CD4-positive, alpha-beta memory T cell (primary cell): ENCODE results near the gene CUEDC1. TPM values are rescaled to one million over a fixed set of nuclear protein-coding genes. Genes with fewer than 3 reads are reported as not detected.
A peak's percentile ranks its signal among the peaks of the same experiment; 100 is the strongest.

Experiments used
- CTCF ChIA-PET: fragments of 350-600 bp; sonication (Branson Sonifier 250); formaldehyde crosslinking; loops from one replicate; lab custom pipeline; 2021; ENCODE audit warnings: inconsistent platforms; ENCODE audit not compliant: partially characterized antibody; lab: Charles Lee
- POLR2A ChIA-PET: fragments of 350-600 bp; sonication (Branson Sonifier 250); formaldehyde crosslinking; loops from one replicate; lab custom pipeline; 2021; ENCODE audit not compliant: partially characterized antibody; lab: Charles Lee
- DNase-seq, 5 donors: peaks; one replicate each; pipeline versions ENCODE4 v3.0.0 to v3.0.0-alpha.2; 2020 to 2022; ENCODE audit warnings: mixed read lengths in 1 of 5
- H3K27ac ChIP-seq: one replicate; pipeline ENCODE4 v1.7.0; 2013; ENCODE audit warnings: low read depth, low read length
- H3K27me3 ChIP-seq: 2 replicates; pipeline ENCODE4 v1.7.0; 2013; ENCODE audit warnings: mild to moderate bottlenecking, low read length, moderate library complexity; ENCODE audit not compliant: insufficient read depth
- H3K36me3 ChIP-seq: 2 replicates; pipeline ENCODE4 v1.7.0; 2013; ENCODE audit warnings: mild to moderate bottlenecking, low read length, moderate library complexity; ENCODE audit not compliant: insufficient read depth
- H3K4me1 ChIP-seq: 2 replicates; pipeline ENCODE4 v1.7.0; 2013; ENCODE audit warnings: mild to moderate bottlenecking, low read length, moderate library complexity; ENCODE audit not compliant: insufficient read depth
- H3K4me3 ChIP-seq, 2 donors: one replicate each; pipeline ENCODE4 v1.7.0; 2013; ENCODE audit warnings: low read length in 2 of 2, mild to moderate bottlenecking in 1 of 2
- H3K9me3 ChIP-seq, 2 donors: one replicate each; pipeline ENCODE4 v1.7.0; 2013; ENCODE audit warnings: low read length in 2 of 2, control low read depth in 1 of 2; ENCODE audit not compliant: control insufficient read depth in 1 of 2
- H3K27ac Mint-ChIP-seq, 7 donors: one replicate each; pipeline ENCODE4 v1.8.0; 2020 to 2021; ENCODE audit warnings: mixed read lengths in 7 of 7, mild to moderate bottlenecking in 6 of 7, inconsistent platforms in 3 of 7, moderate library complexity in 3 of 7
- H3K27me3 Mint-ChIP-seq, 2 donors: one replicate each; pipeline ENCODE4 v1.8.0; 2020 to 2021; ENCODE audit warnings: mixed read lengths in 2 of 2
- H3K36me3 Mint-ChIP-seq, 2 donors: one replicate each; pipeline ENCODE4 v1.8.0; 2020 to 2021; ENCODE audit warnings: mixed read lengths in 2 of 2, inconsistent platforms in 1 of 2, mild to moderate bottlenecking in 1 of 2
- H3K4me1 Mint-ChIP-seq, 4 donors: one replicate each; pipeline ENCODE4 v1.8.0; 2020 to 2021; ENCODE audit warnings: mixed read lengths in 4 of 4, mild to moderate bottlenecking in 1 of 4
- H3K4me3 Mint-ChIP-seq, 8 donors: one replicate each; pipeline ENCODE4 v1.8.0; 2020 to 2021; ENCODE audit warnings: mixed read lengths in 8 of 8, mild to moderate bottlenecking in 7 of 8, moderate library complexity in 6 of 8, inconsistent platforms in 3 of 8
- H3K9me3 Mint-ChIP-seq, 8 donors: one replicate each; pipeline ENCODE4 v1.8.0; 2020 to 2021; ENCODE audit warnings: mixed read lengths in 8 of 8, mild to moderate bottlenecking in 5 of 8, inconsistent platforms in 3 of 8, moderate library complexity in 1 of 8
- intact Hi-C: fragments of 100-400 bp; cut with micrococcal nuclease; formaldehyde crosslinking; loops from one replicate; pipeline ENCODE4 v1.15.1; 2023
- polyA plus RNA-seq, 2 donors: library from polyadenylated mRNA; unstranded; fragments of 300-500 nt; fragmentation: Illumina TruSeq; gene quantifications; one replicate each; pipeline ENCODE4 v1.2.3, GENCODE V29; 2021
- total RNA-seq, 2 experiments: library from RNA; stranded (reverse); gene quantifications; one replicate each; pipeline ENCODE4 v1.2.3, GENCODE V29; 2021

CUEDC1 gene
- total and polyA plus RNA-seq, 4 experiments from 2014 or later = 0.61 to 0.90 TPM; not detected in 2

DNA sequence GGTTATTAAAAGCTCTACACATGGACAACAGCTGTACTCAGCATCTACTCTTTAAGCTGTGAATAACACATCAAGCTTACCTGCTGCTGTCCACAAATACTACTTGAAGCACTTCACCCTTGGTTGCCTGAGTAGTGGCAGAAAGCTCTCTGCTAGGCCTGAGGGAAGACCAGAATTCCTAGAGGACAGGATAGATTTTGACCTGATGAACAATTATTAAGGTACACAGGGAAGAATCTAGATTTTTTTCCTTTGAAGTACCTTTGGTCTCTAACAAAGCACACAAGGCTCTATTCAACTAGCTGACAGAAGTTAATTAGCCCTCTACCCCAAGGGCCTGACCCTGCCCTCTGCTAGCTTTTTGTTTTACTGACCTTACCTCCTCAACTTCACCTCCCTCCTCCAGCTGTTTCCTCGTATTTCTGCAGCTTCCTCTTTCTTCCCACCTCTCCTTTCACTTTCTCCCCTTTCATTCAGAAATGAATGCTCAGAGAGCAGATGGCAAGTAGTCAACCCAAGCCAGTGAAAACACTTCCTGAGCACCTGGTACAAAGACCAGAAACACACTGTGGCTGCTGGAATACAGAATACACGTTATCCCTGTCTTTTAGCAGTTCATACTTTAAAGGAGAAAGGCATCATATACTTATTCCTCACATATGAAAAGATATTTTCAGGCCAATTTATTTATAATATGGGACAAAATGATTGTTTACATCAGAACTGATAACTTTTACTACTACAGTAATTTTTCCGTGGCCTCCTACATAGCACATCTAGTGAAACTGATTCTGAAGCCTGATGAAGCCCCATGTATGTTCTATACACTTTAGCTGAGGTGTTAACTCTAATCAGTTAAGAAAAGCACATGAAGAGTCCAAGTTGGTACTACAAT, 38.5 kb upstream of the CUEDC1 start:
- DNase-seq = no peak
- peaks cover 36% of the 10 kb centered on the region for H3K4me1 ChIP-seq
- POLR2A ChIA-PET = interaction anchor here (0.6 to 7.1 kb wide), 8 partner anchors 8 to 159 kb away, joined by 3 to 65 read pairs (median 4); partner anchors contain the start of gene SRSF1
- Mint-ChIP-seq H3K27ac (peak overlapping the region; percentile 2 to 67 (median 48)), H3K36me3 (peaks cover 0 to 7% of the 10 kb centered on the region in 2 donors), H3K27me3 (no peaks in the 10 kb centered on the region), H3K4me3 (peak overlapping the region in 2 of 8 donors; percentile 8 to 60), H3K9me3 (no peaks in the 10 kb centered on the region), H3K4me1 (peaks cover 26 to 51% (median 39%) of the 10 kb centered on the region in 4 donors)
- H3K27ac ChIP-seq = no peak overlapping the region
- no peaks in the 10 kb centered on the region for H3K9me3 ChIP-seq
- no peaks in the 10 kb centered on the region for H3K36me3 ChIP-seq
- CTCF ChIA-PET = interaction anchor here (0.7 to 10.9 kb wide), 8 partner anchors 8 to 135 kb away, joined by 3 to 202 read pairs (median 4); partner anchors contain the start of gene SRSF1
- intact Hi-C loops = no loop called here
- no peaks in the 10 kb centered on the region for H3K27me3 ChIP-seq
- no peak overlapping the region for H3K4me3 ChIP-seq

DNA sequence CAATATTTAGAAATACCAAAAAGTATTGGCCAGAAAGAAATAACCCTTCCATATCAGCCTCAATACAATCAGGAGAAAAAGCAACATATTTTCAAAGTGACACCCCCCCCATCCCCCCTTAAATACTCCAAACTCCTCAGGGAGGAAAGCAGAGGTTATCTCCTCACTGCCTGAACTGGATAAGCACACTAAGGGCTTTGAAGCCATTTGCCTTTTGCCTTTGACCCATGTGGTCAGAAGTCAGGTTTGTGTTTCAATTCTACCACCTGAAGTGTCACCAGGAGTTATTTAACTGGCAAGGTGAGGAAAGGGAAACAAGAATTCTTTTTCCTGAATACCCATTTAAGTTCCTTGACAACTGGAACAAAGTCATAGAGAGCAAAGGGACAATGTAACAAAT, 36.3 kb upstream of the CUEDC1 start:
- POLR2A ChIA-PET = interaction anchor here (1.2 to 7.0 kb wide), 2 partner anchors 15 to 141 kb away, joined by 3 to 85 read pairs; partner anchors contain the start of genes MRPS23 and SRSF1
- Mint-ChIP-seq H3K9me3 (no peaks in the 10 kb centered on the region), H3K4me1 (peaks cover 31 to 59% (median 45%) of the 10 kb centered on the region in 4 donors), H3K27me3 (no peaks in the 10 kb centered on the region), H3K36me3 (peaks cover 0 to 14% of the 10 kb centered on the region in 2 donors), H3K27ac (peak overlapping the region in 1 of 7 donors; percentile 59), H3K4me3 (no peak overlapping the region)
- no peak overlapping the region for H3K4me3 ChIP-seq
- DNase-seq = no peak
- H3K27ac ChIP-seq = no peak overlapping the region
- CTCF ChIA-PET = interaction anchor here (0.7 to 2.3 kb wide), 5 partner anchors 9 to 159 kb away, joined by 3 to 6 read pairs (median 3); partner anchors contain the start of gene SRSF1
- no peaks in the 10 kb centered on the region for H3K27me3 ChIP-seq
- H3K36me3 ChIP-seq = no peaks in the 10 kb centered on the region
- H3K9me3 ChIP-seq = no peaks in the 10 kb centered on the region
- intact Hi-C loops = no loop called here
- peaks cover 42% of the 10 kb centered on the region for H3K4me1 ChIP-seq

DNA sequence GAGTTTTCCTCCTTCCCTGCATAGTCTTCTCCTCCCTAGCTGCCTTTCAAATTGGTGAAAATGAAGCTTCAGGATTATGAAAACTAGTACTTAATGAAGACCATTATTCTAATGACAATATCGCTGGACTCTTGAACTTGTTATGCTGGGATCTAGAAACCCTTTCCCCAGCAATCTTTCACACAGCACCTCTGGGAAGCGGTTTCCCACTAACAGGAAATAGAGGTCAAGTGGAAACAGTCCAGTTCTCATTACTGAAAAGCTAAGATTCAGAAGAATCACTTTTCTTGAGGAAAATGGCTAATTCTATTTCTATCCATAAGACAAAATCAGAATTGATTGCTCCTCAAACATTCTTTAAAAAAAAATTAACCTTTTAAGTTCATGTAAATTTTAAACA, 34.8 kb upstream of the CUEDC1 start:
- Mint-ChIP-seq H3K27me3 (no peaks in the 10 kb centered on the region), H3K9me3 (no peaks in the 10 kb centered on the region), H3K36me3 (peaks cover 0 to 21% of the 10 kb centered on the region in 2 donors), H3K4me1 (peaks cover 37 to 66% (median 52%) of the 10 kb centered on the region in 4 donors), H3K27ac (peak overlapping the region in 6 of 7 donors; percentile 37 to 95 (median 56)), H3K4me3 (peak overlapping the region in 7 of 8 donors; percentile 51 to 96 (median 92))
- H3K4me1 ChIP-seq = peaks cover 49% of the 10 kb centered on the region
- H3K4me3 ChIP-seq = no peak overlapping the region
- no peak overlapping the region for H3K27ac ChIP-seq
- no peaks in the 10 kb centered on the region for H3K27me3 ChIP-seq
- H3K9me3 ChIP-seq = no peaks in the 10 kb centered on the region
- no peaks in the 10 kb centered on the region for H3K36me3 ChIP-seq
- CTCF ChIA-PET = interaction anchor here (0.8 to 3.4 kb wide), 7 partner anchors 10 to 428 kb away, joined by 3 to 59 read pairs (median 4); partner anchors contain the start of genes RNF43 and SRSF1
- intact Hi-C loops = no loop called here
- POLR2A ChIA-PET = interaction anchor here (0.9 to 7.0 kb wide), 6 partner anchors 9 to 163 kb away, joined by 3 to 85 read pairs (median 8); partner anchors contain the start of genes MRPS23 and SRSF1
- DNase-seq = no peak

DNA sequence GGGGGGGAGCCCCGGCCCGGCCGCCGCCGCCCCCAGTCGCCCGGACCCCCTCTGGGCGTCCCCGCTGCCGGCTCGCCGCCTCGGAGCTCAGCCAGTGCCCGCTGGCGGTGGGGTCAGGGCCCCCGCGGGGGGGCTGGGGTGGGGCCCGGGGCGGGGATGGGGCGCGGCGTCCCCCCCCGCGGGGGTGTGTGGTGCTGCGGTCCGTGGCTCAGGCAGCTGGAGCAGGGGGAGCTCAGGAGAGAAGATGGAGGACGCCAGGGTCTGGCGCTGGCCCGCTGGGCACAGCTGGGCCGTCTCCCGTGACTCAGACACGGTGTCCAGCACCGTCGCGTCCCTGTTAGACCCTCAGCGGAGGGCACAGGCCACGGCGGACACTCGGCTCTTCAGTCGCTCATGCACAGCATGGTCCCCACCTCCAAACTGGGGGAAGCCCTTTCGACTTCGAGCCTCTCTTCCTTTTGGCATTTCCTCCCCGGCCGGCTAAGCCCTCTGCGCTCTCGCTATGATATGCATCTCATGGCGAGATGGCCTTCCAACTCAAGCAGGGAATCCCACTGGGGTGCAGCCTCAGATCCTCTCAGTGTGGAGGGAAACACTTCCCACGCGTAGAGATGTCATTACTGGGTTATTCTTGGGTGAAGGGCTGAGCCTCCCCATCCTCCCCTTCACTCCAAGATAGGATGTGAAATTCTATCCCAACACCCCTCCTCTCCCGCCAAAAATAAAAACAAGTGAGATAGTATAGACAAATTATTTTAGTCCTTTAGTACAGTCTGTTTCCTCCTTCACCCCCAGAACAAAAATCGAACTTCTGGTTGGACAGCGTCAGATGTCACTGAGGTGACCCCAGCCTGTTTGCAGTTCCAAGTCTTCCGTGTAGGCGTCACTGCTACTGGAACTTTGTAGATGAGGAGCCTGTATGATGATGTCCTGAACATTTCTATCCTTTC, 33.4 kb upstream of the CUEDC1 start:
- DNase-seq = peak; percentile 75 to 82 (median 75)
- H3K4me1 Mint-ChIP-seq = peaks cover 42 to 67% (median 57%) of the 10 kb centered on the region in 4 donors
- H3K9me3 Mint-ChIP-seq = no peaks in the 10 kb centered on the region

DNA sequence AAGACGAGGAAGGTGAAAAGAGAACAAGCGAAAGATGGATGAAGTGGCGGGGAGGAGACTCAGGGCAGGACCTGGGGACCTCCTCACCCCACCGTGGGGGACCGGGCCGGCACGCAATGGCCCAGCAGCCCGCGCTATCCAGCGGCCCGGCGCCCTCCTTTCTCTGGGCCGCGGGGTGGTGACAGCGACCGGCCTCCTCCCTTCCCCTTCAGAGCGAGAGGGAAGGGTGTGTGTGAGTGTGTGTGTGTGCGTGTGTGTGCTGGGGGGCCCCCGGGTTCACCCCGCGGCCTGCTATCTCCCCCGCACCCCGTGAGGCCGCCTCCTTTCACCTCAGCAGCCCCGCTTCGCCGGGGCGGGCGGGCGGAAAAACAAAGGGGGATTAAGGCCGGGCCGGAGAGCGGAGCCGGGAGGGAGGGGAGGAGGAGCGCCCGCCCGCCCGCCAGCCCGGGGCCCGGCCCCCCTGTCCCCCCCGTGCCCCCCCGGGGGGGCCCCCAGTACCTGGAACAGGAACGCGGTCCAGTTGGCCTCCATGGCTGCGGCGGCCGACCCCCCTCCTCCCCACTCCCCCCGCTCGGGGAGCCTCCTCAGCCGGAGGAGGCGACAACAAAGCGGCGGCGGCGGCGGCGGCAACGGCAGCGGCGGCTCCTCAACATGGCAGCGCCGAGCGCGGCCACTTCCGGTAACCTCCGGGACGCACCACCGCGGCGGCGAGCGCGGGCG, 32.5 kb upstream of the CUEDC1 start, which contains the start of gene VEZF1:
TSS of gene VEZF1 (minus strand) at position 674 of the 720 bp plus-strand sequence. CDS start at position 531, 143 bp downstream.
- Mint-ChIP-seq H3K27me3 (no peaks in the 10 kb centered on the region), H3K27ac (peak within 1 kb of the TSS; percentile 94 to 98 (median 97)), H3K4me1 (peaks cover 46 to 69% (median 61%) of the 10 kb centered on the region in 4 donors), H3K9me3 (no peaks in the 10 kb centered on the region), H3K36me3 (peaks cover 1 to 40% of the 10 kb centered on the region in 2 donors), H3K4me3 (peak within 1 kb of the TSS; percentile 94 to 97 (median 96))
- peak; percentile 75 to 84 (median 80) for DNase-seq
- ChIA-PET POLR2A (interaction anchor here (0.6 to 7.0 kb wide), 17 partner anchors 11 to 864 kb away, joined by 3 to 85 read pairs (median 4); partner anchors contain the start of genes CUEDC1, DYNLL2, MRPS23 and SRSF1), CTCF (interaction anchor here (0.9 to 3.6 kb wide), 4 partner anchors 10 to 70 kb away, joined by 3 to 70 read pairs (median 32); partner anchors contain the start of gene SRSF1)
- Histone ChIP-seq H3K27me3 (no peaks in the 10 kb centered on the region), H3K4me1 (peaks cover 55% of the 10 kb centered on the region), H3K9me3 (no peaks in the 10 kb centered on the region), H3K4me3 (peak within 1 kb of the TSS; percentile 62 to 89), H3K36me3 (no peaks in the 10 kb centered on the region), H3K27ac (peak within 1 kb of the TSS; percentile 76)
- intact Hi-C loops = loop anchor here (1.0 to 5.0 kb wide), 5 partner anchors 8 to 137 kb away; partner anchors contain the start of genes DYNLL2, MRPS23 and SRSF1

More for the DNA sequence above, 33.4 kb upstream of the CUEDC1 start:
- Histone ChIP-seq H3K9me3 (no peaks in the 10 kb centered on the region), H3K4me1 (peaks cover 55% of the 10 kb centered on the region), H3K27me3 (no peaks in the 10 kb centered on the region), H3K27ac (peak overlapping the region; percentile 76), H3K36me3 (no peaks in the 10 kb centered on the region), H3K4me3 (peak overlapping the region; percentile 53 to 89)
- peak overlapping the region; percentile 85 to 98 (median 97) for H3K27ac Mint-ChIP-seq
- intact Hi-C loops = loop anchor here (1.0 to 5.0 kb wide), 3 partner anchors 19 to 138 kb away; partner anchors contain the start of genes DYNLL2, MRPS23 and SRSF1
- ChIA-PET CTCF (interaction anchor here (0.5 to 3.4 kb wide), 6 partner anchors 11 to 570 kb away, joined by 3 to 59 read pairs (median 5); partner anchors contain the start of gene SRSF1), POLR2A (interaction anchor here (0.6 to 7.0 kb wide), 18 partner anchors 10 to 865 kb away, joined by 3 to 85 read pairs (median 4); partner anchors contain the start of genes DYNLL2, HSF5, MRPS23 and SRSF1)
- no peaks in the 10 kb centered on the region for H3K27me3 Mint-ChIP-seq
- H3K36me3 Mint-ChIP-seq = peaks cover 0 to 35% of the 10 kb centered on the region in 2 donors
- H3K4me3 Mint-ChIP-seq = peak overlapping the region; percentile 92 to 97 (median 96)
